HepG2 (cell line): ENCODE measurements around the gene STK10. TPM values are rescaled to one million over a fixed set of nuclear protein-coding genes. Genes with fewer than 3 reads are reported as not detected.

ENCODE experiments used
- ATAC-seq: fragments of 200-7000 bp; cut with Tn5 transposase; 3 replicates; pipeline ENCODE4 v1.9.1; 2020; ENCODE audit warnings: mild to moderate bottlenecking, moderate library complexity
- BruUV-seq: library from RNA; stranded (reverse); fragments of 400-500 nt; replicated peaks from 2 replicates; lab custom pipeline; 2021; lab: Mats Ljungman, UMichigan
- CTCF ChIA-PET: fragments of 300-600 bp; formaldehyde crosslinking; extraction: SDS; loops from one replicate; lab custom pipeline; 2021; ENCODE audit warnings: low total read pairs, inconsistent platforms, low intra/inter-chr PET ratio; lab: Yijun Ruan, JAX
- POLR2A ChIA-PET: fragments of 350-600 bp; sonication (Branson Sonifier 250); formaldehyde crosslinking; loops from one replicate; lab custom pipeline; 2020; ENCODE audit warnings: antibody characterized with exemption, inconsistent platforms; lab: Yijun Ruan, JAX
- DNase-seq: peaks from one replicate; pipeline ENCODE4 v3.0.0-alpha.2; 2015; ENCODE audit warnings: low spot score
- FAIRE-seq: peaks from 3 replicates; lab custom pipeline; 2011; peaks lifted over from hg19 to GRCh38; lab: Jason Lieb, UNC
- H2AFZ ChIP-seq: one replicate; pipeline ENCODE4 v1.6.1; 2011; ENCODE audit warnings: low read length, inconsistent platforms
- H3K27ac ChIP-seq: fragments of 300-600 bp; 3 replicates; pipeline ENCODE4 v1.8.0; 2011; ENCODE audit warnings: mixed run types, mild to moderate bottlenecking, mixed read lengths, low read length, inconsistent platforms; ENCODE audit not compliant: insufficient read depth; ENCODE audit errors: extremely low read length
- H3K27me3 ChIP-seq, 2 experiments: fragments of 200-600 bp in 1 of 2; 2 replicates in 1 of 2; 3 replicates in 1 of 2; pipeline versions ENCODE4 v1.6.0 to v1.8.0; 2011; ENCODE audit warnings: low read length in 2 of 2, mild to moderate bottlenecking in 2 of 2, moderate library complexity in 2 of 2, inconsistent platforms in 1 of 2; ENCODE audit not compliant: insufficient read depth in 2 of 2, control insufficient read depth in 1 of 2
- H3K36me3 ChIP-seq, 2 experiments: fragments of 200-600 bp in 1 of 2; replicated peaks in 1 of 2; 2 replicates in 1 of 2; 3 replicates in 1 of 2; pipeline versions ENCODE4 v1.5.1 to v1.8.0; 2011; ENCODE audit warnings: low read length in 2 of 2, inconsistent platforms in 1 of 2; ENCODE audit not compliant: insufficient read depth in 2 of 2, control insufficient read depth in 1 of 2
- H3K4me1 ChIP-seq: 2 replicates; pipeline ENCODE4 v1.5.1; 2012; ENCODE audit warnings: low read length, inconsistent platforms; ENCODE audit not compliant: insufficient read depth
- H3K4me2 ChIP-seq: 2 replicates; pipeline ENCODE4 v1.6.0; 2011; ENCODE audit warnings: low read depth, low read length, inconsistent platforms
- H3K4me3 ChIP-seq, 3 experiments: fragments of 200-600 bp in 1 of 3; sonication (generic), shearing (Covaris generic) in 1 of 3; replicated peaks in 1 of 3; 2 replicates each; pipeline ENCODE4 v1.5.1; 2011 to 2016; ENCODE audit warnings: low read length in 3 of 3, inconsistent platforms in 2 of 3, low read depth in 2 of 3, mild to moderate bottlenecking in 2 of 3, control low read depth in 1 of 3, mixed read lengths in 1 of 3; ENCODE audit not compliant: insufficient read depth in 1 of 3
- H3K79me2 ChIP-seq: one replicate; pipeline ENCODE4 v1.6.1; 2011; ENCODE audit warnings: low read length, inconsistent platforms; ENCODE audit not compliant: insufficient read depth
- H3K9ac ChIP-seq: 2 replicates; pipeline ENCODE4 v1.6.0; 2011; ENCODE audit warnings: mild to moderate bottlenecking, low read depth, low read length, inconsistent platforms; ENCODE audit not compliant: insufficient read depth
- H3K9me3 ChIP-seq: 2 replicates; pipeline ENCODE4 v1.5.1; 2012; ENCODE audit warnings: mild to moderate bottlenecking, low read length
- H4K20me1 ChIP-seq: 2 replicates; pipeline ENCODE4 v1.6.0; 2011; ENCODE audit warnings: inconsistent platforms, mild to moderate bottlenecking, low read length, moderate library complexity; ENCODE audit not compliant: insufficient read depth
- ARNT2 ChIP-seq: sonication (generic); formaldehyde crosslinking; IDR thresholded peaks from 2 replicates; pipeline ENCODE4 v1.8.0; 2022; ENCODE audit warnings: mild to moderate bottlenecking, low read depth, missing genetic modification reagents, moderate library complexity
- CBFB ChIP-seq: sonication (generic); formaldehyde crosslinking; IDR thresholded peaks from 2 replicates; pipeline ENCODE4 v1.4.0; 2020; ENCODE audit warnings: missing genetic modification reagents
- CBX5 ChIP-seq: sonication (generic); formaldehyde crosslinking; IDR thresholded peaks from 2 replicates; pipeline ENCODE4 v1.4.0; 2020; ENCODE audit warnings: missing genetic modification reagents, borderline replicate concordance
- FOXO1 ChIP-seq: sonication (generic); formaldehyde crosslinking; IDR thresholded peaks from 2 replicates; pipeline ENCODE4 v1.4.0; 2020; ENCODE audit warnings: missing genetic modification reagents
- HDAC6 ChIP-seq: fragments of 200-600 bp; sonication (generic); IDR thresholded peaks from 2 replicates; pipeline ENCODE4 v1.7.0; 2017; ENCODE audit warnings: mild to moderate bottlenecking, antibody characterized with exemption, low read length, low read depth
- MIXL1 ChIP-seq: IDR thresholded peaks from 2 replicates; pipeline ENCODE4 v1.6.1; 2016
- MTF1 ChIP-seq: sonication (generic); formaldehyde crosslinking; IDR thresholded peaks from 2 replicates; pipeline ENCODE4 v1.5.0; 2020; ENCODE audit warnings: missing genetic modification reagents
- SAFB2 ChIP-seq: sonication (generic); formaldehyde crosslinking; IDR thresholded peaks from 2 replicates; pipeline ENCODE4 v1.5.1; 2020; ENCODE audit warnings: missing genetic modification reagents, low read depth, mild to moderate bottlenecking, borderline replicate concordance
- TARDBP ChIP-seq: sonication (generic); formaldehyde crosslinking; IDR thresholded peaks from 2 replicates; pipeline ENCODE4 v1.8.0; 2022; ENCODE audit warnings: mild to moderate bottlenecking, missing genetic modification reagents
- ZNF180 ChIP-seq: sonication (generic); formaldehyde crosslinking; IDR thresholded peaks from 2 replicates; pipeline ENCODE4 v1.4.0; 2020; ENCODE audit warnings: low read depth, missing genetic modification reagents, borderline replicate concordance
- ZNF337 ChIP-seq: sonication (generic); formaldehyde crosslinking; IDR thresholded peaks from 2 replicates; pipeline ENCODE4 v1.5.1; 2020; ENCODE audit warnings: missing genetic modification reagents, low read depth, mild to moderate bottlenecking, borderline replicate concordance
- ZNF616 ChIP-seq: sonication (generic); formaldehyde crosslinking; IDR thresholded peaks from 2 replicates; pipeline ENCODE4 v1.5.0; 2020; ENCODE audit warnings: low read depth, mild to moderate bottlenecking, missing genetic modification reagents
- WGBS: methylation state at CpG from one replicate; pipeline ENCODE4 v1.1.6; 2017; ENCODE audit warnings: low lambda C conversion rate; 5-methylcytosine and 5-hydroxymethylcytosine counted together
- in situ Hi-C: cut with HindIII; loops from 2 replicates; pipeline ENCODE4 v1.10.0; 2017; ENCODE audit warnings: low pct_unique_long_range_greater_than_20kb; ENCODE audit not compliant: extremely low pct_ligation_motif_present
- intact Hi-C: fragments of 100-400 bp; cut with micrococcal nuclease; formaldehyde crosslinking; loops from one replicate; pipeline ENCODE4 v1.10.0; 2022; ENCODE audit not compliant: unreplicated experiment
- polyA plus RNA-seq, 8 experiments: library from polyadenylated mRNA; depleted of rRNA in 3 of 8; stranded (reverse) in 7 of 8; unstranded in 1 of 8; fragments of >200 nt; fragmentation: Illumina TruSeq in 4 of 8; extraction: Trizol in 4 of 8; gene quantifications; 2 replicates each; pipeline versions ENCODE4 v1.2.1 to v1.2.3, GENCODE V29; 2011 to 2016; ENCODE audit warnings: low read depth in 4 of 8, missing spikeins in 1 of 8, mixed read lengths in 1 of 8; ENCODE audit not compliant: insufficient read depth in 1 of 8
- total RNA-seq, 5 experiments: library from RNA; depleted of rRNA; stranded (reverse); fragments of >200 nt; fragmentation: Illumina TruSeq; extraction: Trizol; gene quantifications; 2 replicates each; pipeline ENCODE4 v1.2.3, GENCODE V29; 2016; ENCODE audit warnings: low read depth in 1 of 5
- TF ChIP-seq, protein P1 (sequence below): sonication (generic); formaldehyde crosslinking; IDR thresholded peaks from 2 replicates; pipeline ENCODE4 v1.5.1; 2020; ENCODE audit warnings: mild to moderate bottlenecking, missing genetic modification reagents, moderate library complexity
- TF ChIP-seq, protein P2 (sequence below): sonication (generic); formaldehyde crosslinking; IDR thresholded peaks from 2 replicates; pipeline ENCODE4 v1.8.0; 2022; ENCODE audit warnings: mild to moderate bottlenecking, missing genetic modification reagents; ENCODE audit not compliant: insufficient replicate concordance

The STK10 gene
- total and polyA plus RNA-seq, 2 of the 13 experiments (the other 11 are each of a cell fraction or from before 2014, with no cell fraction given) = 7.0 to 7.2 TPM

DNA sequence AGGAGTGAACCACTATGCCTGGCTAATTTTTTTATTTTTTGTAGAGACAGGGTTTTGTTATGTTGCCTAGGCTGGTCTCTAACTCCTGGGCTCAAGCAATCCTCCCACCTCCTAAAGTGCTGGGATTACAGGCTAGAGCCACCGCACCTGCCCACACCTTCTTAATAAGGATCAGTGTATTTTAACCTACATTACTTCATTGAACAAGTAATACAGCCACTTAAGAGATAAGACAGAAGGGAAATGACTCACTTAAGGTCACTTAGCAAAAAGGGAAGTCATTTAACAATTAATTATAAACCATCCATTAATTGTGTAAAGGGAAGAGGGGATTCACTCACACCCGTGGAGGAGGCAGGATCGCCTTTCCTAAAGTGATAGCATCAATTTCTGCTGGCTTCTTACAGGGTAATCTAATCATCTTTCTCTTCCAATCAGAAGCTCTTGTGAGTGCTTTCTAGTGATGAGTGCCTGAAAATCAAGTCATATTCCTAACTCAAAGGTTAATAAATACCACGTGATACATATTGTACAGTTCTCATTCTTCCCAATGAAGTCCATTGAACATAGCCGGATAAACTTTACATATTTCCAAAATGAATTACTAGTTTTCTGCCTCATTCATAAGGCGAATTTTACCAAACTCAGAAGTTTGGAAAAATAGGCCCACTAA, 185.0 kb downstream of the STK10 start:
- 92% methylated on average over 6 of the region's 6 CpGs for WGBS

More for the DNA sequence above, 185.0 kb downstream of the STK10 start:
- Histone ChIP-seq H3K9me3 (no peaks in the 10 kb centered on the region), H3K27me3 (peaks cover 0 to 4% of the 10 kb centered on the region in 2 experiments; a peak in 1 of 5 replicates), H2AFZ (no peak overlapping the region), H3K4me1 (peaks cover 38% of the 10 kb centered on the region), H3K79me2 (peaks cover 83% of the 10 kb centered on the region), H3K36me3 (no peaks in the 10 kb centered on the region), H3K4me3 (no peak overlapping the region), H3K27ac (no peak overlapping the region), H3K4me2 (no peak overlapping the region), H4K20me1 (peaks cover 26% of the 10 kb centered on the region), H3K9ac (no peak overlapping the region)
- no peak for DNase-seq
- FAIRE-seq = no peak
- CTCF ChIA-PET = no interaction called here
- in situ Hi-C loops = no loop called here
- TF ChIP-seq HDAC6 (no peak), TARDBP (no peak), FOXO1 (CRISPR knock-in tag) (no peak), SAFB2 (CRISPR knock-in tag) (no peak), ZNF616 (CRISPR knock-in tag) (no peak), MTF1 (CRISPR knock-in tag) (no peak), MIXL1 (CRISPR knock-in tag) (no peak), CBX5 (no peak), ZNF337 (CRISPR knock-in tag) (no peak), CBFB (CRISPR knock-in tag) (no peak), ZNF180 (no peak), ARNT2 (no peak)
- TF ChIP-seq, protein P1, sequence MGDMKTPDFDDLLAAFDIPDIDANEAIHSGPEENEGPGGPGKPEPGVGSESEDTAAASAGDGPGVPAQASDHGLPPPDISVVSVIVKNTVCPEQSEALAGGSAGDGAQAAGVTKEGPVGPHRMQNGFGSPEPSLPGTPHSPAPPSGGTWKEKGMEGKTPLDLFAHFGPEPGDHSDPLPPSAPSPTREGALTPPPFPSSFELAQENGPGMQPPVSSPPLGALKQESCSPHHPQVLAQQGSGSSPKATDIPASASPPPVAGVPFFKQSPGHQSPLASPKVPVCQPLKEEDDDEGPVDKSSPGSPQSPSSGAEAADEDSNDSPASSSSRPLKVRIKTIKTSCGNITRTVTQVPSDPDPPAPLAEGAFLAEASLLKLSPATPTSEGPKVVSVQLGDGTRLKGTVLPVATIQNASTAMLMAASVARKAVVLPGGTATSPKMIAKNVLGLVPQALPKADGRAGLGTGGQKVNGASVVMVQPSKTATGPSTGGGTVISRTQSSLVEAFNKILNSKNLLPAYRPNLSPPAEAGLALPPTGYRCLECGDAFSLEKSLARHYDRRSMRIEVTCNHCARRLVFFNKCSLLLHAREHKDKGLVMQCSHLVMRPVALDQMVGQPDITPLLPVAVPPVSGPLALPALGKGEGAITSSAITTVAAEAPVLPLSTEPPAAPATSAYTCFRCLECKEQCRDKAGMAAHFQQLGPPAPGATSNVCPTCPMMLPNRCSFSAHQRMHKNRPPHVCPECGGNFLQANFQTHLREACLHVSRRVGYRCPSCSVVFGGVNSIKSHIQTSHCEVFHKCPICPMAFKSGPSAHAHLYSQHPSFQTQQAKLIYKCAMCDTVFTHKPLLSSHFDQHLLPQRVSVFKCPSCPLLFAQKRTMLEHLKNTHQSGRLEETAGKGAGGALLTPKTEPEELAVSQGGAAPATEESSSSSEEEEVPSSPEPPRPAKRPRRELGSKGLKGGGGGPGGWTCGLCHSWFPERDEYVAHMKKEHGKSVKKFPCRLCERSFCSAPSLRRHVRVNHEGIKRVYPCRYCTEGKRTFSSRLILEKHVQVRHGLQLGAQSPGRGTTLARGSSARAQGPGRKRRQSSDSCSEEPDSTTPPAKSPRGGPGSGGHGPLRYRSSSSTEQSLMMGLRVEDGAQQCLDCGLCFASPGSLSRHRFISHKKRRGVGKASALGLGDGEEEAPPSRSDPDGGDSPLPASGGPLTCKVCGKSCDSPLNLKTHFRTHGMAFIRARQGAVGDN = no peak
- TF ChIP-seq, protein P2, sequence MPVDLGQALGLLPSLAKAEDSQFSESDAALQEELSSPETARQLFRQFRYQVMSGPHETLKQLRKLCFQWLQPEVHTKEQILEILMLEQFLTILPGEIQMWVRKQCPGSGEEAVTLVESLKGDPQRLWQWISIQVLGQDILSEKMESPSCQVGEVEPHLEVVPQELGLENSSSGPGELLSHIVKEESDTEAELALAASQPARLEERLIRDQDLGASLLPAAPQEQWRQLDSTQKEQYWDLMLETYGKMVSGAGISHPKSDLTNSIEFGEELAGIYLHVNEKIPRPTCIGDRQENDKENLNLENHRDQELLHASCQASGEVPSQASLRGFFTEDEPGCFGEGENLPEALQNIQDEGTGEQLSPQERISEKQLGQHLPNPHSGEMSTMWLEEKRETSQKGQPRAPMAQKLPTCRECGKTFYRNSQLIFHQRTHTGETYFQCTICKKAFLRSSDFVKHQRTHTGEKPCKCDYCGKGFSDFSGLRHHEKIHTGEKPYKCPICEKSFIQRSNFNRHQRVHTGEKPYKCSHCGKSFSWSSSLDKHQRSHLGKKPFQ = no peak
- BruUV-seq = no TSS peak
- ATAC-seq = no peak
- intact Hi-C loops = no loop called here
- POLR2A ChIA-PET = no interaction called here
